Islet of Langerhans (tissue), 1 donor: ENCODE measurements around the gene OTC.

ENCODE experiments used
- FAIRE-seq: peaks from one replicate; lab custom pipeline; 2011; peaks lifted over from hg19 to GRCh38; lab: Jason Lieb, UNC

The OTC gene

GRCh38 chrX:38352362-38352761 is at the start of gene OTC:
TSS of gene OTC (plus strand) at chrX:38352604. CDS start at chrX:38352697, 93 bp downstream.
- FAIRE-seq: no peak

- FAIRE-seq: no peak
These were observed 48.4 kb upstream of the OTC start for GRCh38 chrX:38304010-38304409.

- FAIRE-seq: no peak
These were observed 46.4 kb upstream of the OTC start for GRCh38 chrX:38305971-38306370.

GRCh38 chrX:38311743-38312142 is 40.7 kb upstream of the OTC start:
- no peak for FAIRE-seq

GRCh38 chrX:38312436-38312835 is 40.0 kb upstream of the OTC start:
- no peak for FAIRE-seq

- FAIRE-seq: no peak
These were observed 39.2 kb upstream of the OTC start for GRCh38 chrX:38313190-38313589.

GRCh38 chrX:38315186-38315585 is 37.2 kb upstream of the OTC start:
- no peak for FAIRE-seq

- FAIRE-seq: no peak
These were observed 34.2 kb upstream of the OTC start for GRCh38 chrX:38318196-38318595.

- FAIRE-seq: no peak
These were observed 33.8 kb upstream of the OTC start for GRCh38 chrX:38318606-38319005.

GRCh38 chrX:38320819-38321218 is 31.6 kb upstream of the OTC start:
- FAIRE-seq: no peak

- FAIRE-seq: no peak
These were observed 26.3 kb upstream of the OTC start for GRCh38 chrX:38326086-38326485.

- no peak for FAIRE-seq
These were observed 25.2 kb upstream of the OTC start, which contains the start of gene RPGR for GRCh38 chrX:38327007-38327774. TSS of gene RPGR (minus strand) at chrX:38327509. CDS start at chrX:38327367, 142 bp downstream.

- no peak for FAIRE-seq
These were observed 24.7 kb upstream of the OTC start for GRCh38 chrX:38327775-38328081.

GRCh38 chrX:38332505-38332904 is 19.9 kb upstream of the OTC start:
- no peak for FAIRE-seq

GRCh38 chrX:38335382-38335781 is 17.0 kb upstream of the OTC start:
- no peak for FAIRE-seq

- no peak for FAIRE-seq
These were observed 15.7 kb upstream of the OTC start for GRCh38 chrX:38336538-38337240.

- FAIRE-seq: no peak
These were observed 11.0 kb upstream of the OTC start for GRCh38 chrX:38341442-38341841.

GRCh38 chrX:38342853-38343778 is 9.3 kb upstream of the OTC start:
- no peak for FAIRE-seq

- FAIRE-seq: no peak
These were observed 6.3 kb upstream of the OTC start for GRCh38 chrX:38346150-38346549.

GRCh38 chrX:38347136-38347535 is 5.3 kb upstream of the OTC start:
- FAIRE-seq: no peak

- FAIRE-seq: no peak
These were observed 1.1 kb upstream of the OTC start for GRCh38 chrX:38351346-38351745.

- FAIRE-seq: no peak
These were observed 4.0 kb downstream of the OTC start for GRCh38 chrX:38356401-38356800.
